ENCODE data around the gene UBXN10. TPM values are rescaled to one million over a fixed set of nuclear protein-coding genes. Genes with fewer than 3 reads are reported as not detected.

The UBXN10 gene
- total and polyA plus RNA-seq, 2 experiments from 2014 or later: 1.3 to 1.8 TPM

GRCh38 chr1:20200966-20201365, 15.1 kb downstream of the UBXN10 start:
- DNase-seq (ENCODE audit: low read depth in 1 of 2, low spot score in 1 of 2): no peak
- H3K36me3 ChIP-seq: no peaks in the 10 kb centered on the region
- no peak overlapping the region for H3K27ac ChIP-seq
- H3K4me1 ChIP-seq (ENCODE audit: low read depth): peaks cover 8% of the 10 kb centered on the region
- no peak overlapping the region for H3K4me3 ChIP-seq
- H3K27me3 ChIP-seq: peaks cover 22% of the 10 kb centered on the region
- H3K9me3 ChIP-seq (ENCODE audit: low read depth): no peaks in the 10 kb centered on the region
- no peak for TF ChIP-seq CTCF (IDR thresholded peaks at IDR 0.05; ENCODE audit: low read depth, low read length)

GRCh38 chr1:20202166-20202565, 16.3 kb downstream of the UBXN10 start:
- H3K9me3 ChIP-seq (ENCODE audit: low read depth): no peaks in the 10 kb centered on the region
- no peak for DNase-seq (ENCODE audit: low read depth in 1 of 2, low spot score in 1 of 2)
- no peak overlapping the region for H3K4me3 ChIP-seq
- peaks cover 22% of the 10 kb centered on the region for H3K27me3 ChIP-seq
- no peak overlapping the region for H3K27ac ChIP-seq
- H3K36me3 ChIP-seq: no peaks in the 10 kb centered on the region
- peaks cover 8% of the 10 kb centered on the region for H3K4me1 ChIP-seq (ENCODE audit: low read depth)
- no peak for TF ChIP-seq CTCF (IDR thresholded peaks at IDR 0.05; ENCODE audit: low read depth, low read length)

GRCh38 chr1:20207546-20207945, 21.6 kb downstream of the UBXN10 start:
- H3K27ac ChIP-seq: no peak overlapping the region
- no peak overlapping the region for H3K4me3 ChIP-seq
- no peaks in the 10 kb centered on the region for H3K36me3 ChIP-seq
- H3K9me3 ChIP-seq (ENCODE audit: low read depth): no peaks in the 10 kb centered on the region
- H3K4me1 ChIP-seq (ENCODE audit: low read depth): no peaks in the 10 kb centered on the region
- DNase-seq (ENCODE audit: low read depth in 1 of 2, low spot score in 1 of 2): no peak
- TF ChIP-seq CTCF (IDR thresholded peaks at IDR 0.05; ENCODE audit: low read depth, low read length): no peak
- H3K27me3 ChIP-seq: peaks cover 31% of the 10 kb centered on the region

DNA sequence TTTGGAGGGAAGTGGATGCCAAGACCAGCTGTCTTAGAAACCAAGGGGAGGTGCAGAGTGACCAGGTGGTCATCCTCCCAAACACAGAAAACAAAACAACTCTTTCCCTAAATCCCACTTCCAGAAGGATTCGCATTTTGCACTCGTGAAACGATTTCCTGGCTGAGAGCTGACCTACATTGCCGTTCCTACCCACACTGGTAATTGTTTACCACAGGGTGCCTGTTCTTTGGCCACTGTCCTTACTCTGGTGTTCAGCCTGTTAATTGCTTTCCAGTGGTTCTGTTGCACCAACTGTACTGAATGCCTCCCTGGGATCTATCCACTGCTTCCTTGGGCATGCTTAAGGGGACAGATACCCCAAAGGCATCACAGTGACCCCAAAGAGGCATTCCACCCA, 23.6 kb downstream of the UBXN10 start:
- no peak for DNase-seq (ENCODE audit: low read depth in 1 of 2, low spot score in 1 of 2)
- no peak for TF ChIP-seq CTCF (IDR thresholded peaks at IDR 0.05; ENCODE audit: low read depth, low read length)
- Histone ChIP-seq H3K36me3 (no peaks in the 10 kb centered on the region), H3K4me1 (ENCODE audit: low read depth) (no peaks in the 10 kb centered on the region), H3K9me3 (ENCODE audit: low read depth) (no peaks in the 10 kb centered on the region), H3K27me3 (peaks cover 32% of the 10 kb centered on the region), H3K27ac (no peak overlapping the region), H3K4me3 (no peak overlapping the region)

- Histone ChIP-seq H3K4me1 (ENCODE audit: low read depth) (no peaks in the 10 kb centered on the region), H3K27ac (no peak overlapping the region), H3K36me3 (no peaks in the 10 kb centered on the region), H3K27me3 (peaks cover 45% of the 10 kb centered on the region), H3K4me3 (no peak overlapping the region), H3K9me3 (ENCODE audit: low read depth) (no peaks in the 10 kb centered on the region)
- TF ChIP-seq CTCF (IDR thresholded peaks at IDR 0.05; ENCODE audit: low read depth, low read length): no peak
- no peak for DNase-seq (ENCODE audit: low read depth in 1 of 2, low spot score in 1 of 2)
Observed at GRCh38 chr1:20210736-20211460, 25.0 kb downstream of the UBXN10 start.

Measured in cardiac muscle cell (in vitro differentiated cells and primary cell).